Endothelial cell (in vitro differentiated cells): ENCODE results near the gene AKR1A1. TPM values are rescaled to one million over a fixed set of nuclear protein-coding genes. Genes with fewer than 3 reads are reported as not detected.
A peak's percentile ranks its signal among the peaks of the same experiment; 100 is the strongest.

Experiments
- DNase-seq: peaks from one replicate; pipeline ENCODE4 v3.0.0; 2021; ENCODE audit warnings: low spot score
- H3K27ac Mint-ChIP-seq: one replicate; pipeline ENCODE4 v1.8.0; 2021; ENCODE audit warnings: mixed read lengths, inconsistent platforms; ENCODE audit not compliant: unreplicated experiment
- H3K27me3 Mint-ChIP-seq: one replicate; pipeline ENCODE4 v1.8.0; 2021; ENCODE audit warnings: mild to moderate bottlenecking, moderate library complexity, mixed read lengths, inconsistent platforms; ENCODE audit not compliant: unreplicated experiment
- H3K36me3 Mint-ChIP-seq: one replicate; pipeline ENCODE4 v1.8.0; 2021; ENCODE audit warnings: mild to moderate bottlenecking, low read depth, mixed read lengths, inconsistent platforms; ENCODE audit not compliant: unreplicated experiment
- H3K4me1 Mint-ChIP-seq: one replicate; pipeline ENCODE4 v1.8.0; 2021; ENCODE audit warnings: mild to moderate bottlenecking, mixed read lengths, inconsistent platforms; ENCODE audit not compliant: unreplicated experiment
- H3K4me3 Mint-ChIP-seq: one replicate; pipeline ENCODE4 v1.8.0; 2021; ENCODE audit warnings: mild to moderate bottlenecking, mixed read lengths, inconsistent platforms; ENCODE audit not compliant: unreplicated experiment
- H3K9me3 Mint-ChIP-seq: one replicate; pipeline ENCODE4 v1.8.0; 2021; ENCODE audit warnings: mixed read lengths, inconsistent platforms; ENCODE audit not compliant: unreplicated experiment
- long read RNA-seq: library from polyadenylated mRNA; unstranded; transcript quantifications from one replicate; pipeline ENCODE4 v2.0.0, GENCODE V29; 2020; ENCODE audit not compliant: unreplicated experiment
- total RNA-seq: library from RNA; stranded (reverse); fragmentation: NEBNext Ultra II Directional; extraction: Animal tissue kit (Norgen Biotek cat#: 25700); gene quantifications from one replicate; pipeline ENCODE4 v1.2.1, GENCODE V29; 2021; ENCODE audit not compliant: unreplicated experiment
- TF ChIP-seq, protein P1 (sequence below): fragments of 200-600 bp; sonication (generic); IDR thresholded peaks from one replicate; pipeline ENCODE4 v1.5.0; 2021; ENCODE audit warnings: antibody characterized with exemption; ENCODE audit not compliant: unreplicated experiment

The AKR1A1 gene
- 125 TPM for total RNA-seq
- long read RNA-seq, transcript AKR1A1-201 (9 exons, 1,166 nt): major isoform, 37 of 84 reads
- long read RNA-seq, transcript AKR1A1-202 (10 exons, 1,818 nt): minor isoform, 10 of 84 reads
- long read RNA-seq, transcript AKR1A1-214 (10 exons, 1,360 nt): minor isoform, 15 of 84 reads
- long read RNA-seq, partial matches to known transcripts: 1 of 84 reads
- long read RNA-seq, other reads (novel, unspliced or antisense): 18 of 84 reads

DNA sequence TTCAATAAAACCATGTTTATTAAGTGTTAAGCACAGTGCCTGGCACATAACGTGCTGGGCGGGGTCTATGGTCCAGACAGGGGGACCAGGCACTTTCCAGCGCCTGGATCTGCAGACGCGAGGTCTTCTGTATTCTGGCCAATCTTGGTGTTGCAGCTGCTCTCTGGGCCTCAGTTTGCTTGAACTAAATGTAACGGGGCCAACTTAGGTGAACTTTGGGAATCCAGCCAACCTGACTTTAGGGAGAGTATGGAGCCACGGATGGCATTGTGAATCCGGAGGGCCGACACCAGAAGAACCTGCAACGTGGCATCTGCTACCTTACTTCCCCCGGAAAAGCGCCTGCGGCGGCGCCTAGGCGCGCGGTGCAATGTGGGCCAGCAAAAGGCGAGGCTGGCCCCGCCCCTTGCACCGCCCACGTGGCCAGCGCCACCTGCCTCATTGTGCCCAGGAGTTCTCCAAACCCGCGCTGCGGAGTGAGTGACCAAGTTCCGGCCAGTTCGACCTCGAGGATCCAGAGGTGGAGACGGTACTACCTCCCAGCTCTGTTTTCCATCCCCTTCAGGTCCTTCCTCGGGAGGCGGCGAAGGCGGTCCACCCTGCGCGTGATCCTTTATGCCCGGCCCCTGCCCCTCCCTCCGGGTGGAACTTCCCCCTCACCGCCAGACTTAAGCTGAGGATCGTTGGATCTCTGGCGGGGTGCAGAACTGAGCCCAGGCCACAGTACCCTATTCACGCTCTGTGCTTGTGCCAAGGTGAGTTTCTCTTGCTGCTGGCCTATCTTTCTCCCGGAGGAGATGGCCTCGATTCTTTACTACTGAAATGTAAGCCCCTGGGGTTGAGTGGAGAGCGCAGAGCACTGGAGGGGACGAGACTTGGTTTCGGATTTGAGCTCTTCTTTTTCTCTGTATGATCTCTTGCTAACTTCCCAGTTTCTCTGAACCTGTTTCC, at the start of gene AKR1A1:
AKR1A1 (plus strand) TSS at position 426 of the 951 bp plus-strand sequence. CDS start 10,969 bp downstream, outside the sequence.
- peaks cover 20% of the 10 kb centered on the region for H3K4me1 Mint-ChIP-seq
- H3K27me3 Mint-ChIP-seq: no peaks in the 10 kb centered on the region
- peak; percentile 79 for DNase-seq
- peak within 1 kb of the TSS; percentile 98 for H3K4me3 Mint-ChIP-seq
- peaks cover 6% of the 10 kb centered on the region for H3K36me3 Mint-ChIP-seq
- H3K27ac Mint-ChIP-seq: peak within 1 kb of the TSS; percentile 72
- no peaks in the 10 kb centered on the region for H3K9me3 Mint-ChIP-seq
- TF ChIP-seq, protein P1, sequence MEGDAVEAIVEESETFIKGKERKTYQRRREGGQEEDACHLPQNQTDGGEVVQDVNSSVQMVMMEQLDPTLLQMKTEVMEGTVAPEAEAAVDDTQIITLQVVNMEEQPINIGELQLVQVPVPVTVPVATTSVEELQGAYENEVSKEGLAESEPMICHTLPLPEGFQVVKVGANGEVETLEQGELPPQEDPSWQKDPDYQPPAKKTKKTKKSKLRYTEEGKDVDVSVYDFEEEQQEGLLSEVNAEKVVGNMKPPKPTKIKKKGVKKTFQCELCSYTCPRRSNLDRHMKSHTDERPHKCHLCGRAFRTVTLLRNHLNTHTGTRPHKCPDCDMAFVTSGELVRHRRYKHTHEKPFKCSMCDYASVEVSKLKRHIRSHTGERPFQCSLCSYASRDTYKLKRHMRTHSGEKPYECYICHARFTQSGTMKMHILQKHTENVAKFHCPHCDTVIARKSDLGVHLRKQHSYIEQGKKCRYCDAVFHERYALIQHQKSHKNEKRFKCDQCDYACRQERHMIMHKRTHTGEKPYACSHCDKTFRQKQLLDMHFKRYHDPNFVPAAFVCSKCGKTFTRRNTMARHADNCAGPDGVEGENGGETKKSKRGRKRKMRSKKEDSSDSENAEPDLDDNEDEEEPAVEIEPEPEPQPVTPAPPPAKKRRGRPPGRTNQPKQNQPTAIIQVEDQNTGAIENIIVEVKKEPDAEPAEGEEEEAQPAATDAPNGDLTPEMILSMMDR: no peak

DNA sequence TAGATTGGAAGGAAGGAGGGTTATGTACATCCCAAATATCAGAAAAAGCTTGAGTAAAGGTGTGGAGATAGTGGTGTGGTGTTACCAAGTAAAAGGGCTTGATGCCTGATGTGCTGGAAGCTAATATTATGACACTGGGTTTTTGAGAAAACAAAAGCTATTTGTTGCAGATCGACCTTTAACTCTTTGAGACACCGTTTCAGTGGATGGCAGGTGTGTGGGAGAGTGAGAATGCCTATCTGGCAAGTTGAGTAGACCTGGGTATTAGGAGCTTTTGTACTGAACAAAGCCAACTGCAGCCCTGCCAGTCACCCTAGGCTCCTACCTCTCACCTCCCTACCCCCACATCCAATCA, 49.1 kb upstream of the AKR1A1 start:
- no peak overlapping the region for H3K27ac Mint-ChIP-seq
- peaks cover 10% of the 10 kb centered on the region for H3K36me3 Mint-ChIP-seq

GRCh38 chr1:45503462-45504360, 46.9 kb upstream of the AKR1A1 start:
- H3K4me1 Mint-ChIP-seq: peaks cover 18% of the 10 kb centered on the region
- TF ChIP-seq, protein P1: no peak
- H3K27me3 Mint-ChIP-seq: peaks cover 8% of the 10 kb centered on the region
- peaks cover 8% of the 10 kb centered on the region for H3K36me3 Mint-ChIP-seq
- no peak overlapping the region for H3K4me3 Mint-ChIP-seq
- H3K9me3 Mint-ChIP-seq: no peaks in the 10 kb centered on the region
- H3K27ac Mint-ChIP-seq: no peak overlapping the region
- no peak for DNase-seq

More for the DNA sequence above, 49.1 kb upstream of the AKR1A1 start:
- H3K27me3 Mint-ChIP-seq: peaks cover 9% of the 10 kb centered on the region
- TF ChIP-seq, protein P1: no peak
- peaks cover 19% of the 10 kb centered on the region for H3K4me1 Mint-ChIP-seq
- H3K4me3 Mint-ChIP-seq: no peak overlapping the region
- no peaks in the 10 kb centered on the region for H3K9me3 Mint-ChIP-seq
- DNase-seq: no peak

DNA sequence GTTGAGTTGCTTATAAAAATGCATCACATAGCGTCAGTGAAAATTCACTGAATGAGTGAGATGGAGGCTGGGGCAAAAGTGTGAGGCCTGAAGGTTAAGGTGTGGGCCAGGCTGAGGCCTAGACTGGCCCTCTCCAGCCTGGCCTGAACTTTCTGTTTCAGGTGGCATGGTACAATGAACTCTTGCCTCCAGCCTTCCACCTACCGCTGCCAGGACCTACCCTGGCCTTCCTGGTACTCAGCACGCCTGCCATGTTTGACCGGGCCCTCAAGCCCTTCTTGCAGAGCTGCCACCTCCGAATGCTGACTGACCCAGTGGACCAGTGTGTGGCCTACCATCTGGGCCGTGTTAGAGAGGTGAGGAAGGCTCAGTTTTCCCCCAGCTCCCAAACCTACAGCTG, 43.4 kb upstream of the AKR1A1 start:
- Mint-ChIP-seq H3K27me3 (peaks cover 4% of the 10 kb centered on the region), H3K27ac (peak overlapping the region; percentile 16), H3K4me1 (no peaks in the 10 kb centered on the region), H3K4me3 (no peak overlapping the region), H3K9me3 (no peaks in the 10 kb centered on the region), H3K36me3 (peaks cover 19% of the 10 kb centered on the region)
- no peak for DNase-seq
- TF ChIP-seq, protein P1: no peak
